T-helper 9 cell (primary cell): ENCODE measurements around the gene MAD1L1.
"Not testable (repeated sequence)": the region's sequence is repeated elsewhere in the genome, so short reads cannot be mapped to it uniquely, and the experiment has no call there.

Experiments
- DNase-seq: peaks from one replicate; pipeline ENCODE4 v3.0.0-alpha.2; 2020

The MAD1L1 gene

GRCh38 chr7:2038931-2039728 is 193.6 kb downstream of the MAD1L1 start:
- DNase-seq: no peak

- DNase-seq: no peak
Measured at GRCh38 chr7:2037808-2038522, 194.8 kb downstream of the MAD1L1 start.

GRCh38 chr7:2037301-2037807 is 195.4 kb downstream of the MAD1L1 start:
- no peak for DNase-seq

GRCh38 chr7:2036786-2037185 is 196.0 kb downstream of the MAD1L1 start:
- no peak for DNase-seq

- not testable (repeated sequence) for DNase-seq
Measured at GRCh38 chr7:2036201-2036600, 196.5 kb downstream of the MAD1L1 start.

- no peak for DNase-seq
Measured at GRCh38 chr7:2034291-2035201, 198.2 kb downstream of the MAD1L1 start.

- no peak for DNase-seq
Measured at GRCh38 chr7:2033586-2034135, 199.1 kb downstream of the MAD1L1 start.

GRCh38 chr7:2032876-2033407 is 199.8 kb downstream of the MAD1L1 start:
- DNase-seq: no peak

GRCh38 chr7:2032030-2032875 is 200.5 kb downstream of the MAD1L1 start:
- DNase-seq: no peak

GRCh38 chr7:2031451-2031845 is 201.3 kb downstream of the MAD1L1 start:
- no peak for DNase-seq

- DNase-seq: no peak
Measured at GRCh38 chr7:2030475-2031450, 202.0 kb downstream of the MAD1L1 start.

GRCh38 chr7:2029936-2030335 is 202.8 kb downstream of the MAD1L1 start:
- no peak for DNase-seq

- no peak for DNase-seq
Measured at GRCh38 chr7:2029211-2029905, 203.4 kb downstream of the MAD1L1 start.

- no peak for DNase-seq
Measured at GRCh38 chr7:2028733-2029132, 204.0 kb downstream of the MAD1L1 start.

GRCh38 chr7:2025188-2025587 is 207.6 kb downstream of the MAD1L1 start:
- DNase-seq: no peak

- DNase-seq: no peak
Measured at GRCh38 chr7:2024567-2024918, 208.2 kb downstream of the MAD1L1 start.

GRCh38 chr7:2023877-2024566 is 208.7 kb downstream of the MAD1L1 start:
- DNase-seq: no peak

- no peak for DNase-seq
Measured at GRCh38 chr7:2022737-2023250, 210.0 kb downstream of the MAD1L1 start.

GRCh38 chr7:2022021-2022409 is 210.7 kb downstream of the MAD1L1 start:
- DNase-seq: no peak
